ENCODE measurements around the gene CEP85. TPM values are rescaled to one million over a fixed set of nuclear protein-coding genes. Genes with fewer than 3 reads are reported as not detected.

The CEP85 gene
- total and polyA plus RNA-seq, 9 of the 15 experiments (the other 6 are each of a cell fraction or from before 2014, with no cell fraction given) = 42.1 to 140 (median 92.6) TPM

GRCh38 chr1:26279456-26280332, 45.7 kb downstream of the CEP85 start, which contains the start of gene SH3BGRL3 (continued):
- TF ChIP-seq, protein P1, sequence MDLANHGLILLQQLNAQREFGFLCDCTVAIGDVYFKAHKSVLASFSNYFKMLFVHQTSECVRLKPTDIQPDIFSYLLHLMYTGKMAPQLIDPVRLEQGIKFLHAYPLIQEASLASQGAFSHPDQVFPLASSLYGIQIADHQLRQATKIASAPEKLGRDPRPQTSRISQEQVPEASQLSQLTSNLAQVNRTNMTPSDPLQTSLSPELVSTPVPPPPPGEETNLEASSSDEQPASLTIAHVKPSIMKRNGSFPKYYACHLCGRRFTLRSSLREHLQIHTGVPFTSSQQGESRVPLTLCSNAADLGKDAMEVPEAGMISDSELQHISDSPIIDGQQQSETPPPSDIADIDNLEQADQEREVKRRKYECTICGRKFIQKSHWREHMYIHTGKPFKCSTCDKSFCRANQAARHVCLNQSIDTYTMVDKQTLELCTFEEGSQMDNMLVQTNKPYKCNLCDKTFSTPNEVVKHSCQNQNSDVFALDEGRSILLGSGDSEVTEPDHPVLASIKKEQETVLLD (IDR thresholded peaks at IDR 0.05) = peak; percentile 65
- TF ChIP-seq HNRNPL (IDR thresholded peaks at IDR 0.05; ENCODE audit: low read depth, low read length) = peak; percentile 78
- 0 out of 2 replicates have a peak, but pooled peaks have one; percentile 46 for TF ChIP-seq NR4A1 (CRISPR knock-in tag; IDR thresholded peaks at IDR 0.05)
- TF ChIP-seq NR4A1 (tag; IDR thresholded peaks at IDR 0.05) = no peak
- no peak for TF ChIP-seq ASH1L (IDR thresholded peaks at IDR 0.05; ENCODE audit: borderline replicate concordance, low read depth, partially characterized antibody)
- 0 out of 2 replicates have a peak, but pooled peaks have one; percentile 16 for TF ChIP-seq ZNF584 (CRISPR knock-in tag; IDR thresholded peaks at IDR 0.05; ENCODE audit: low read depth)
- TF ChIP-seq ZNF311 (CRISPR knock-in tag; IDR thresholded peaks at IDR 0.05) = no peak
- TF ChIP-seq GATAD2A (IDR thresholded peaks at IDR 0.05) = peak; percentile 38; the same call in 1 of the 2 replicates
- no peak for TF ChIP-seq MIER1 (IDR thresholded peaks at IDR 0.05; ENCODE audit: low read depth)
- TF ChIP-seq, protein P2, sequence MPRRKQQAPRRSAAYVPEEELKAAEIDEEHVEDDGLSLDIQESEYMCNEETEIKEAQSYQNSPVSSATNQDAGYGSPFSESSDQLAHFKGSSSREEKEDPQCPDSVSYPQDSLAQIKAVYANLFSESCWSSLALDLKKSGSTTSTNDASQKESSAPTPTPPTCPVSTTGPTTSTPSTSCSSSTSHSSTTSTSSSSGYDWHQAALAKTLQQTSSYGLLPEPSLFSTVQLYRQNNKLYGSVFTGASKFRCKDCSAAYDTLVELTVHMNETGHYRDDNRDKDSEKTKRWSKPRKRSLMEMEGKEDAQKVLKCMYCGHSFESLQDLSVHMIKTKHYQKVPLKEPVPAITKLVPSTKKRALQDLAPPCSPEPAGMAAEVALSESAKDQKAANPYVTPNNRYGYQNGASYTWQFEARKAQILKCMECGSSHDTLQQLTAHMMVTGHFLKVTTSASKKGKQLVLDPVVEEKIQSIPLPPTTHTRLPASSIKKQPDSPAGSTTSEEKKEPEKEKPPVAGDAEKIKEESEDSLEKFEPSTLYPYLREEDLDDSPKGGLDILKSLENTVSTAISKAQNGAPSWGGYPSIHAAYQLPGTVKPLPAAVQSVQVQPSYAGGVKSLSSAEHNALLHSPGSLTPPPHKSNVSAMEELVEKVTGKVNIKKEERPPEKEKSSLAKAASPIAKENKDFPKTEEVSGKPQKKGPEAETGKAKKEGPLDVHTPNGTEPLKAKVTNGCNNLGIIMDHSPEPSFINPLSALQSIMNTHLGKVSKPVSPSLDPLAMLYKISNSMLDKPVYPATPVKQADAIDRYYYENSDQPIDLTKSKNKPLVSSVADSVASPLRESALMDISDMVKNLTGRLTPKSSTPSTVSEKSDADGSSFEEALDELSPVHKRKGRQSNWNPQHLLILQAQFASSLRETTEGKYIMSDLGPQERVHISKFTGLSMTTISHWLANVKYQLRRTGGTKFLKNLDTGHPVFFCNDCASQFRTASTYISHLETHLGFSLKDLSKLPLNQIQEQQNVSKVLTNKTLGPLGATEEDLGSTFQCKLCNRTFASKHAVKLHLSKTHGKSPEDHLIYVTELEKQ (CRISPR knock-in tag; IDR thresholded peaks at IDR 0.05) = no peak
- TF ChIP-seq RCOR1 (IDR thresholded peaks at IDR 0.05; ENCODE audit: borderline replicate concordance in 1 of 2, low read depth in 2 of 2, low read length in 2 of 2) = no peak
- TF ChIP-seq HDAC2 (IDR thresholded peaks at IDR 0.05) = peak; percentile 81
- no peak for TF ChIP-seq NFATC3 (IDR thresholded peaks at IDR 0.05)
- peak; percentile 92 for TF ChIP-seq CCNT2 (IDR thresholded peaks at IDR 0.05; ENCODE audit: borderline replicate concordance, extremely low read depth, insufficient read length, low read depth, low read length)
- TF ChIP-seq ETV5 (CRISPR knock-in tag; IDR thresholded peaks at IDR 0.05; ENCODE audit: low read depth) = peak; percentile 63; the same call in 1 of the 2 replicates
- TF ChIP-seq ZNF699 (CRISPR knock-in tag; IDR thresholded peaks at IDR 0.05; ENCODE audit: insufficient replicate concordance) = no peak
- TF ChIP-seq NCOA6 (IDR thresholded peaks at IDR 0.05) = no peak
- TF ChIP-seq, protein P3, sequence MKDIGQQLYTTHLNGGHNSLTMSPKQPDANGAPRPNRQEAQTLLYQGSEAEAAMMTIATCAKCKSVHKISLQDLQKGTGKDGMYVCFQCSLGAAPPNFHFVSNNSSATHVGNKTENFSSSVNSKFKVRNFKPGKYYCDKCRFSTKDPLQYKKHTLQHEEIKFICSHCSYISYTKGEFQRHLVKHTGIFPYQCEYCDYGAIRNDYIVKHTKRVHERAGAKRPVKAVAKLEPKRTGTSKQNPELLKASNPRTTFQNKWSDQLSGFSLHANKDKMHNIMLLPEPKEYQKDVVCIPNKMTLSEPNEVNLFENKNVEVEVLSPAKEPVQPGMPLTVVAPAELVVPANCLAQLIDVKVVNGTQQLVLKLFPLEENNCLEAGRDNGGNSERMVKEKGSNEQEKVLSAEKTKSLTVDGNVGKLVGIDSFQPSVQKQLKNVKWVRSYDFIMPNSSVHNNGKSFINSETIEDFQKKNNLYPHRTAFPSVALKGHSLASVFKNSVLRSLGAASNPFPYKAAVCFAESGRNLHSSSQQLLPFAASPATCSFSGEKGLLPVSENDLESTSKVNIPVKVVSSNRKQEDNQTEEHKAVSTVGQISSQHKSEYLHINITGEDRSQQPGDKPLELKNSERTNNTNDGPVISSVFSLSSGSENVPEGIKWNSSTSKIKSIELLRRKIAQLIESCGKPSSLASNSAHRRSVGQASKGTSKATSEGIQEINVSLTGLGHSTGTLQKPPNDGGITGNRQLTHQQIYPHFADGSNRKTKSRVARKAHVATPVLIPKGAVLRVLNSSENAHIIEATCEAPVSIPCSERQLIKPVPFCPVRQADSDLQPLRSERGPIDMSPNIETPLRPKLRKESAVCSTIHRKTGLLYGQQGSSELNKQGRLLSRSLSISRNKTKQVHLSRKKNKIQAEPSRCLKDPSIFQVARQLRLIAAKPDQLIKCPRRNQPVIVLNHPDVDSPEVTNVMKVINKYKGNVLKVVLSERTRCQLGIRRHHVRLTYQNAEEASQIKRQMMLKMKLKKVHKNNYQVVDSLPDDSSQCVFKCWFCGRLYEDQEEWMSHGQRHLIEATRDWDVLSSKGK (CRISPR knock-in tag; IDR thresholded peaks at IDR 0.05) = no peak
- no peak for TF ChIP-seq ETS2 (tag; IDR thresholded peaks at IDR 0.05; ENCODE audit: borderline replicate concordance, poor library complexity, severe bottlenecking)

Data from K562 (cell line).